Hematopoietic multipotent progenitor cell treated with erythropoietin and hydrocortisone succinate and interleukin-3 and kit ligand, for 6 days (in vitro differentiated cells): ENCODE measurements around the gene CTSC.
"Not testable (repeated sequence)": the region's sequence is repeated elsewhere in the genome, so short reads cannot be mapped to it uniquely, and the experiment has no call there.

Experiments
- DNase-seq: peaks from one replicate; pipeline ENCODE4 v3.0.0-alpha.2; 2015

Gene CTSC

DNA sequence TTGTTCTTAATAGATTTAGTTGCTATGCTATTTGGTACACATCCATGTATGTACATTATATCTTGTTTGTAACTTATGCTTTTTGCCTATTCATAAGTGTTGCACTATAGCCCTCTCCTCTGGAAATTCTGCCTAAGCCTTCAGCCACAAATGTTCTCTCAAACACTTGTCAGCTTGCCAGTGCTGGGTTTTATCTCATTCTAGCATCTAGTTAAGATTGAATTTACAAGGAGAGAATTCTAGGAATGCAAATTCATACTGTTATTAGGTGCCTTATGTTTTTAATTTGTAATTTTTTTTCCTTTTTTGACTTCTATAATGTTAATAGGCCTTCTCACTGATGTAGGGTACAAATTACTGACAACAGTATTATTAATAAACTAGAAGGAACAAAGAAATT is 14.6 kb upstream of the CTSC start:
- DNase-seq, result peak; percentile 57

DNA sequence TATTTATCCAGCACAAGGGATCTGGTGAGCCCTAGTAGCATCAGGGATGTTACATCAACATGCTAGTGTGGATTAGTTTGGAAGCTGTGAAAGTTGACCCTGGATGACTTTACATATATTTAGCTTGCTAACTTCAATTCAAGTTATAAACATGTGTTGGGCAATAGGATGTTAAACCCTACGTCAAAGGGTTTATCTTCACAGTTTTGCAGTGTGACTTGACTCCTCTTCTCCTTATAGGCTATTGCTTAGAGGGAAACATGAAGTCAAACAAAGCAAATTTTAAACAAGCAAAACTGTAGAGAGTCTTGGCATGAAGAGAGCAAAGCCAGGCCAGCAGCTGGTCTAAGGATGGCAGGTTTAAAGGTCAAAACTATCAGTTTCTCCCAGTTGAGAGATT is 11.3 kb upstream of the CTSC start:
- DNase-seq, result no peak

DNA sequence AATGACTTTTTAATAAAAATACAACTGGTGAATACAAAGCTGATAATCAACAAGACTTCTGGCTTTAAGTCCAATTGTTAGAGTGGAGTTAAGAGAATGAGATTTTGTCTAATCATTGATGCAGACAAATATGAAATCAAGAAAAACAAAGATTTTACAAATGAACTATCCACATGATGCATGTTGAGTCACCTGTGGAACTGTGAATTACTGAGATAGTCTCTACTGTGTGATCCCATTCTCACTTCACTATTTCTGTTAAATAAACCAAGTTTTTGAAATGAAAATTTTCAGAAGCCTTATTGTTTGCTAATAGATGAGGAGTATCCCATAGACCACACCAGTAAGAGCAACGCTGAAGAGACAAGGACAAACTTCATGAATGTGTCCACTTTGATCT is 8.4 kb upstream of the CTSC start:
- no peak for DNase-seq

DNA sequence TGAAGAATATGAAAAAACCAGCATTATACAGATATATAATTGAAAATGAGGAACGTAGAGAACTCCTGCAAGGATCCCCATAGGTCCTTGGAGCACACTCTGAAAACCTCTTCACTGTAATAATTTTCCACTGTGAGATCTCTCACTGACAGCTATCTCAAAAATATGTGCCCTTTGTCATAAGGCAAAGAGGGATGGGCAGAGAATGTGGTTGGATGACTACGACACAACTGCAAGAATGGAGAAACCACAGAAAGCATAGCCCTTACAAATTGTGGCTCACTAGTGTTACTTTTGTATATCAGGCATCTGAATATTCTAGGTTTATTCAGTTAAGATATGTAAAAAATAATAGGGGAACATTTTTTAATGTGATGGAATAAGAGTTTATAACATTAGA is 7.9 kb upstream of the CTSC start:
- peak; percentile 77 for DNase-seq

GRCh38 chr11:88344869-88345268 is 7.3 kb upstream of the CTSC start:
- DNase-seq, result no peak

- no peak for DNase-seq
These were observed 4.2 kb upstream of the CTSC start for GRCh38 chr11:88341522-88342251.

DNA sequence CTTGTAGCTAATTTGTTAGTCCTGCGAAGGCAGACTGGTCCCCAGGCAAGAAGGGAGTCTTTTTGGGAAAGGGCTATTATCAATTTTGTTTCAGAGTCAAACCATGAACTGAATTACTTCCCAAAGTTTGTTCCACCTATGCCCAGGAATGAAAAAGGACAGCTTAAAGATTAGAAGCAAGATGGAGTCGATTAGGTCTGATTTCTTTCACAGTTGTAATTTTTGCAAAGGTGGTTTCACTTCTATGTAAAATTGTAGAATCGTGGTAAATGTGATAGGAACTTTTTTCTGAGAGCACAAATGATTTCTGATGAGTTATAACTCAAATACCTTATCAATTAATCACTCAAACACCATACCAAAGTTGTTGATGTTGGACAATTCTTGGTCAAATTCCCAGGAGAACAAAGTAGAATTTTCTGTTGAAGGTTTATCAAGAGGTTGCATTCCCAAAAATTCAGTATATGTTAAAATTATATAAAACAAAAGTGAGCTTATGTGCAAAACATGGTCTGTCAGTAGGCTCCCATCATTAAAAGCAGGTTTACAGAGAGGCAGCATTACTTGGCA is 2.9 kb upstream of the CTSC start:
- no peak for DNase-seq

DNA sequence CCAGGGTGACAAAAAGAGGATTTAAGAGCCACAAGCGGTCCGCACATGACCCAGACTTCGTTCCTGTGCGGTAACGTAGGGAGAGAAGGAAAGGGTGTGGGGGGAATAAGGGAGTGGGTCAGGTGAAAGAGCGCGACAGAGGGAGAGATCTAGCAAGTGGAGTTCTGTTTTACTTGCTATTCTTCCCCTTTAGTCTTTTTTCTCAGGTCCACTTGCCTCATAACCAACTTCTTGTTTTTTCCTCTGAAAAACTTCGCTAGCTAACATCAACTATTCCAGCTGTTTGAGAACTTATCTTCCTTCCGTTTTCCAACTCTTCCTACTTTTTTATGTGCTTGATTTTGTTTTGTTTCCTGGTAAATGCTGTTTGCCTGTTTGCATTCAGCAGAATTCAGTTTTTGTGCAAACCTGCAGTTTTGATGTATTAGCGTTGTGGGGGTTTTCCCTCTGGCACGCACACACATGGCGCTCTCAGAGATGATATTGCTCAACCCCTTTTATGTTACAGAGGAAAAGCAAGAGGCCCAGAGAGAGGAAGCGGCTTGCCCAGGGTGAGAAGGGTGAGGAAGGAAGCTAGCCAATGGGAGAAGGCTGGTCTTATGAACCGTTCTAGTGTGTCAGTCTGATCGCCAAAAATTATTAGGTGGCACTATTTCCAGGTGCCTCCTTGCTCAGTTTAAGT is 592 bp upstream of the CTSC start:
- DNase-seq, result peak; percentile 91

DNA sequence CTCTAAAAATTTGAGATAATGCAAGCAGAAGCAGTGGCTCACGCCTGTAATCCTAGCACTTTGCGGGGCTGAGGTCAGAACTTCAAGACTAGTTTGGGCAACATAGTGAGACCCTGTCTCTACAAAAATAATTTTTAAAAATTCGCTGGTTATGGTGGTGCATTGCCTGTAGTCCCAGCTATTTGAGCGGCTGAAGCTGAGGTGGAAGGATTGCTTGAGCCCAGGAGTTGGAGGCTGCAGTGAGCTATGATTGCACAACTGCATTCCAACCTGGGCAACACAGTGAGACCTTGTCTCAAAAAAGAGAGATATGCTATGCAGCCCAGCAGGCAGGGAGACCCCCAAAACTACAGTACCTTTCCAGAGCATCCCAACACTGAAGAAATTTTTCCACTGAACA is 2.3 kb downstream of the CTSC start:
- no peak for DNase-seq

DNA sequence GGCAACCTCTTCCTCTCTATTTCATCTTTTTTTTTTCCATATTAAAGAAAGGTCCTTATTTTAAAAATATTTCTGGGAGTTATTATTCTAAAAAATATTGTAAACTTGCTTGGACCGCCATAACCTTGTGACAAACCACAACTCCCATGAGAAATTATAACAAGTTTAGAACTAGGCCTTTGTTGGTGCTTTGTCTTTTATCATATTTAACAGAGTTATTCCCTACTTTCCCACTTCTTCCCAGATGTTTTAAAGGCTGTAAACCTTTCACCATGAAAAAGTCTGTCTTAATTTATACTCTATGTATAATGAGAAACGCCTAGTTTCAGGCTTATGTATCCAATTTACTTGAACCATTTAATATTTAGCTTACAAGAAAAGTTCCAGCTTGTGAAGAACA is 3.7 kb downstream of the CTSC start:
- DNase-seq, result no peak

GRCh38 chr11:88332851-88333250 is 4.7 kb downstream of the CTSC start:
- no peak for DNase-seq

GRCh38 chr11:88330826-88331428 is 6.6 kb downstream of the CTSC start:
- DNase-seq, result no peak

DNA sequence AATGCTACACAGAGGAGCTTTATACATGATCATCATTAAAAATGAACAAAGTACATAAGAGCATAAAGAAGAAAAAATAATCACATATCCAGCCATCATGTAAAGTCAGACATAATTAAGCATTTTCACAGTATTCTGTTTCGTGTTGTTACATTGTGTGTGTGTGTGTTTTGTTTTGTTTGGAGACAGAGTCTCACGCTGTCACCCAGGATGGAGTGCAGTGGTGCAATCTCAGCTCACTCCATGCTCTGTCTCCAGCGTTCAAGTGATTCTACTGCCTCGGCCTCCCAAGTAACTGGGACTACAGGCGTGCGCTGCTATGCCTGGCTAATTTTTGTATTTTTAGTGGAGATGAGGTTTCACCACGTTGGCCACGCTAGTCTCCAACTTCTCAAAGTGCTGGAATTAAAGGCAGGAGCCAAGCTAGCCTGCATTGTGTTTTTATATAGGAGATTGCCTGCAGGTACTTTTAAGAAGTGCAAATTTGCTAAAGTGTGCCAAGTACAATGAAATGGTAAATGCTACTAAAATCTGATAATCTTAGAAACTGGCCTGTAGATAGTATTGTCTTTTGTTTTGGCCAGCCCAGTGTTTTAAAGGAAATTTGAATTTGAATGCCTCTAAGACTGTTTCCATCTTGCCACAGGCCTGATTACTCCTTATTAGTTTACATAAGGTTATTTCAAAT is 7.8 kb downstream of the CTSC start:
- no peak for DNase-seq

DNA sequence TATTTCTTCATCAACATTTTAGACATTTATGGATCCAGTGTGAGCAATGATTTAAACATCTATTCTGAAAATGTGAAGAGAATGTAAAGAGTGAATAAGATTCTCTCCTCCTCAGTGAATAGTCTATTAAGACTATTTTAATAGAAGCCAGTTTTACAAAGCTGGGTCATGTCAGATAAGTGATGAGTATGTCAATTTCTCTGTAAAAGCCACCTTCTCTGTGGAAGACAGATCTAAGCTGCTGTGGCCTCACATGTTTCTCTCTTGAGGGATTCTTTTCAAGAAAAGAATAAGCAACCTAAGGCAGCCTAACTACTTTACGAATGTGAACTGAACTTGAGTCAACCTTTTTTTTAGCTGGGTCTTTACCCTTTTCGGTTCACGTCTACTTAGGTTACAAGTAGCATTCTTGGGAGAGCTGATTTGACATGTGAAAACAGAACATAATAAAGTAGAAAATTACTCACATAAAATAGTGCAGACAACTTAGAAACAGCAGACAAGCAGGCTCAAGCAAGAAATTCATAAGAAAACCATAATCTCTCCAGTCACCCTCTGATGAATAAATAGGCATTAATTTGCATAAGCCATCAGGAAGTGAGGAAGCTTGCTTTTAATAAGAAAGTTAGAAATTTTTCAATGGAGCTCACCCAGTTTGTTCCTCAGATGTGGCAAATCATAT is 9.9 kb downstream of the CTSC start:
- no peak for DNase-seq

GRCh38 chr11:88327061-88327460 is 10.5 kb downstream of the CTSC start:
- no peak for DNase-seq

DNA sequence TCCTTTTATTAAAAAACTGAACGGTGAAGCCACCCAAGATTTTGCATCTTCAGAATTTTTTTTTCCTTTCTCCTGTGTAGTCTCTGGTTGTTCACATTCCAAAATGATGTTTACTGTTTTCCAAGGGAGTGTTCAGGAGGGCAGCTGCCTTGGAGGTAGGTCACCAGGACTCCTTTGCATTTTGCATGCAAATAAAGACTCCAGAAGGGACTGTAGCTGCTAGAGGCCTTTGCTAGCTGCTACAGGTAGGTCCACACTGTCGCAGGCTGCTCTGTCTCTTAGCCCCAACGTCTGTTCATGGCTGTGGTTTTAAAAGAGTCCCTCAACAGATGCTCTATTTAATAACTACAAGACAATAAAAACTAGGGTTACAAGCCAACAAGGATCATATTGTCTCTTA is 11.4 kb downstream of the CTSC start:
- no peak for DNase-seq

DNA sequence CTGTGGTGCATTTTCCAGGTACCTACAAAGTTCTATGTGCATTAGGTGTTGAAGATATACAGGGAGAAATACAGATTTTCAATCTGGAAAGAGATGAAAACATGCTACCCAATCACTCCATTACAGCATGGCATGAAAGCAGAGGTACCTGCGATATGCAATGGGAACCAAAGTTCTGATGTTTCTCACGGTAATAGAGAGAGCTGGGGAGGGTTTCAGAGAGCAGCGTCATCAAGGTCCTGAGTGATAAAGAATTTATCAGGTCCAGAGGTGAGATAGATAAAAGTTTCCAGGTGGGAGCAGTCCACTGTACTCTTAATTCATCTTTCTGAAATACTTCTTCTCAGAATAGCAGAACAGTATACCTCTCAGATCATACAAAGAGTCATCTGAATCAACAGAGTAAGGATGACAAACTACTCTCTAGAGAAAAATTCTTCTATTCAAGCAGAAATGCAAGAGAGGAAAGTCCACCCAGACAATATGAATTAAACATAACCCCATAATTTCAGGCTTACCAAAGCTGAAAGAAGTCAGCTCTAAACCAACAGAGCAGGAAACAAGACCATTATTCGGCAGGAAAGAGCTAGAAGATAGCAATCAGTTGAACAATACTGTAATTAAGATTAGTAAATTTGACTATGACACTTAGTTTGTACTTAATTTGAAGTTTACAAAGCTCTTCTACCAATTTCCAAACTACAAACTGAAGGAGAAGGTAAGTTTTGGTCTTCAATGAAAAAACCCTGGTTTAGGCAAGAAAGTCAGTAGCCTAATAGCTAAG is 12.8 kb downstream of the CTSC start:
- no peak for DNase-seq

DNA sequence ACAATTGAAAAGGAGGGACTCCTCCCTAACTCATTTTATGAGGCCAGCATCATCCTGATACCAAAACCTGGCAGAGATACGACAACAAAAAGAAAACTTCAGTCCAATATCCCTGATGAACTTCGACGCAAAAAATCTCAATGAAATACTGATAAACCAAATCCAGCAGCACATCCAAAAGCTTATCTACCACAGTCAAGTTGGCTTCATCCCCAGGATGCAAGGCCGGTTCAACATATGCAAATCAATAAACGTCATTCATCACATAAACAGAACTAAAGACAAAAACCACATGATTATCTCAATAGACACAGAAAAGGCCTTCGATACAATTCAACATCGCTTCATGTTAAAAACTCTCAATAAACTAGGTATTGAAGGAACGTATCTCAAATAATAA is 14.7 kb downstream of the CTSC start:
- DNase-seq, result peak; percentile 49

DNA sequence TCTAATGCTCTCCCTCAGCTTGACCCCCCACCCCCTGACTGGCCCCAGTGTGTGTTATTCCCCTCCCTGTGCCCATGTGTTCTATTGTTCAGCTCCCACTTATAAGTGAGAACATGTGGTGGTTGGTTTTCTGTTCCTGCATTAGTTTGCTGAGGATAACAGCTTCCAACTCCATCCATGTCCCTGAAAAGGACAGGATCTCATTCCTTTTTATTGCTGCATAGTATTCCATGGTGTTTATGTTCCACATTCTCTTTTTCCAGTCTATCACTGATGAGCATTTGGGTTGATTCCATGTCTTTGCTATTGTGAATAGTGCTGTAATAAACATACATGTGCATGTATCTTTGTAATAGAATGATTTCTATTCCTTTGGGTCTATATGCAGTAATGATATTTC is 16.1 kb downstream of the CTSC start:
- DNase-seq, result not testable (repeated sequence)

DNA sequence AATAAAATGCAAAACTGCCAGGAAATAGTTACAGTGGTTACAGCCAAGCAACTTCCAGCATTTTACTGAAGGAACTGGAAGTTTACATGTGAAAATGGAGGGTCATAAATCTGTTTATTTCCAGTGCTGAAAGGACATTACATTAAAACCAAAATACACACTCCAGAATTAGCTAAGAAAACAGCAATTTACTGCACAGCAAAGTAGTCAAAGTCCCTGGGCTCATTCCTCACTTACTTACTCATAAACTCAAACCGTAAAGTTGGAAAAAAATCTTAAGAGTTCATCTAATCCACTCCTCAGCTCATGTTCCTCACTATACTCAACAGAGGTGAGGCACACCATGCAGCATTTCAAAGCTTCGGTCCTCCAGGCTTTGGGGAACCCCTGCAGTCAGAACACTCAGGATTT is 17.4 kb downstream of the CTSC start:
- DNase-seq, result no peak

GRCh38 chr11:88318017-88318416 is 19.5 kb downstream of the CTSC start:
- peak; percentile 42 for DNase-seq

DNA sequence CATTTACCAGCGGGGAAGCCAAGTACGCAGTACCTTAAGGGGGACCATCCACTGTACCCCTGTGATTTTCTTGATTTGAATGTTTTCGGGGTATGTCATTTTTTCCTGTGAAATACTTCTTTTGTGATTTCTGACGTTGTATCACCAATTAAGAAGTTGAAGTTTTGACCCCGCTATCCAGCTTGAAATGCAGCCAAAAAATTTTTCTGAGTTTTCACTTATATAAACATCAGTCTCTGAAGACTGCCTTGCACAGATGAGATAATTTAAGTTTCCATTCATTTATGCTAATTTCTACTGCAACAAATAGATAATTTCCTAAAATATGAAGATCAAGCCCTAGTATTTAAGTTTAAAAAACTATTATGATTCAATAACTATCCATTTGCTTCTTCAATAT is 20.0 kb downstream of the CTSC start:
- no peak for DNase-seq
